ENCODE results near the gene C6orf89.
"Not testable (repeated sequence)": the region's sequence is repeated elsewhere in the genome, so short reads cannot be mapped to it uniquely, and the experiment has no call there.

The C6orf89 gene

GRCh38 chr6:36949076-36949475 lies 63.3 kb downstream of the C6orf89 start:
- DNase-seq (ENCODE audit: low spot score): not testable (repeated sequence)

GRCh38 chr6:36949636-36950035 lies 63.9 kb downstream of the C6orf89 start:
- peak; percentile 89 for DNase-seq (ENCODE audit: low spot score)

GRCh38 chr6:36953931-36954261 lies 68.1 kb downstream of the C6orf89 start:
- no peak for DNase-seq (ENCODE audit: low spot score)

- no peak for DNase-seq (ENCODE audit: low spot score)
These were observed 68.6 kb downstream of the C6orf89 start, which contains the start of gene PI16 for GRCh38 chr6:36954262-36954931. Gene PI16 (plus strand): TSS chr6:36954738. CDS start chr6:36954761, 23 bp downstream.

GRCh38 chr6:36955136-36955535 lies 69.4 kb downstream of the C6orf89 start:
- DNase-seq (ENCODE audit: low spot score): no peak

GRCh38 chr6:36955671-36956445 lies 70.1 kb downstream of the C6orf89 start:
- no peak for DNase-seq (ENCODE audit: low spot score)

GRCh38 chr6:36956446-36956820 lies 70.7 kb downstream of the C6orf89 start:
- no peak for DNase-seq (ENCODE audit: low spot score)

GRCh38 chr6:36957773-36958271 lies 72.1 kb downstream of the C6orf89 start:
- no peak for DNase-seq (ENCODE audit: low spot score)

GRCh38 chr6:36958775-36959554 lies 73.2 kb downstream of the C6orf89 start:
- DNase-seq (ENCODE audit: low spot score): no peak

GRCh38 chr6:36959555-36960250 lies 74.0 kb downstream of the C6orf89 start:
- DNase-seq (ENCODE audit: low spot score): no peak

- no peak for DNase-seq (ENCODE audit: low spot score)
These were observed 76.0 kb downstream of the C6orf89 start for GRCh38 chr6:36961441-36962435.

GRCh38 chr6:36962874-36963273 lies 77.1 kb downstream of the C6orf89 start:
- DNase-seq (ENCODE audit: low spot score): no peak

GRCh38 chr6:36963451-36964290 lies 77.9 kb downstream of the C6orf89 start:
- no peak for DNase-seq (ENCODE audit: low spot score)

GRCh38 chr6:36964349-36964748 lies 78.6 kb downstream of the C6orf89 start:
- DNase-seq (ENCODE audit: low spot score): no peak

GRCh38 chr6:36964908-36965307 lies 79.2 kb downstream of the C6orf89 start:
- no peak for DNase-seq (ENCODE audit: low spot score)

- no peak for DNase-seq (ENCODE audit: low spot score)
These were observed 81.5 kb downstream of the C6orf89 start for GRCh38 chr6:36967301-36967700.

GRCh38 chr6:36967757-36968156 lies 82.0 kb downstream of the C6orf89 start:
- DNase-seq (ENCODE audit: low spot score): no peak

- no peak for DNase-seq (ENCODE audit: low spot score)
These were observed 82.7 kb downstream of the C6orf89 start for GRCh38 chr6:36968266-36968977.

- no peak for DNase-seq (ENCODE audit: low spot score)
These were observed 83.5 kb downstream of the C6orf89 start for GRCh38 chr6:36969240-36969691.
